ENCODE measurements around the gene PFKFB2.

DNA sequence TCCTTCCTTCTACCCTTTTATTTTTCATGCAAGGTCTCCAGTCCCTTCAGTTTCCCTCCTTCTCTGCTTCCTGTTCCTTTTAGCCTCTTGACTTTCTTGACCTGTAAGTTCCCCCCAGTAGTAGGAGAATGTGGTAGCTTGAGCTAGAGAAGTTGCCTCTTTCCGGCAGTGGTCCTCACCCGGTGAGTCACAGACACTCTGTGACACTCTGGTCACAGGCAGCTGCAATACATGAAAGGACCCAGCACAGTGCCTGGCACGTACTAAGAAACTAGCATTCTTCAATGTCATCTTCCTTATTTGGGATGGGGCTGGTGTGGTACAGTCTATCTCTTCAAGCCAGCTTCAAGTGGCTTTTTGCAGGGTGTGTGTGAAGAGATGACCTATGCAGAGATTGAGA, 16.0 kb downstream of the PFKFB2 start:
- TF ChIP-seq, protein P1, sequence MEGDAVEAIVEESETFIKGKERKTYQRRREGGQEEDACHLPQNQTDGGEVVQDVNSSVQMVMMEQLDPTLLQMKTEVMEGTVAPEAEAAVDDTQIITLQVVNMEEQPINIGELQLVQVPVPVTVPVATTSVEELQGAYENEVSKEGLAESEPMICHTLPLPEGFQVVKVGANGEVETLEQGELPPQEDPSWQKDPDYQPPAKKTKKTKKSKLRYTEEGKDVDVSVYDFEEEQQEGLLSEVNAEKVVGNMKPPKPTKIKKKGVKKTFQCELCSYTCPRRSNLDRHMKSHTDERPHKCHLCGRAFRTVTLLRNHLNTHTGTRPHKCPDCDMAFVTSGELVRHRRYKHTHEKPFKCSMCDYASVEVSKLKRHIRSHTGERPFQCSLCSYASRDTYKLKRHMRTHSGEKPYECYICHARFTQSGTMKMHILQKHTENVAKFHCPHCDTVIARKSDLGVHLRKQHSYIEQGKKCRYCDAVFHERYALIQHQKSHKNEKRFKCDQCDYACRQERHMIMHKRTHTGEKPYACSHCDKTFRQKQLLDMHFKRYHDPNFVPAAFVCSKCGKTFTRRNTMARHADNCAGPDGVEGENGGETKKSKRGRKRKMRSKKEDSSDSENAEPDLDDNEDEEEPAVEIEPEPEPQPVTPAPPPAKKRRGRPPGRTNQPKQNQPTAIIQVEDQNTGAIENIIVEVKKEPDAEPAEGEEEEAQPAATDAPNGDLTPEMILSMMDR (IDR thresholded peaks at IDR 0.05; ENCODE audit: low read depth, low read length), result no peak
- TF ChIP-seq MYC (IDR thresholded peaks at IDR 0.05; ENCODE audit: low read depth, low read length) (no peak), POLR2A (IDR thresholded peaks at IDR 0.05; ENCODE audit: extremely low read depth, insufficient read length) (no peak), MAX (IDR thresholded peaks at IDR 0.05; ENCODE audit: low read depth, low read length) (no peak)

All from NB4 (cell line).